HG02840 (cell line): ENCODE measurements around the gene EDA.

ENCODE experiments used
- ATAC-seq: cut with Tn5 transposase; IDR thresholded peaks from one replicate; pipeline ENCODE4 v1.9.1; 2021; ENCODE audit warnings: mild to moderate bottlenecking, moderate library complexity, moderate number of reproducible peaks; ENCODE audit not compliant: unreplicated experiment, low FRiP score

Gene EDA

GRCh38 chrX:69615779-69616456 is at the start of gene EDA:
EDA (plus strand) TSS chrX:69616113.
- ATAC-seq: no peak

DNA sequence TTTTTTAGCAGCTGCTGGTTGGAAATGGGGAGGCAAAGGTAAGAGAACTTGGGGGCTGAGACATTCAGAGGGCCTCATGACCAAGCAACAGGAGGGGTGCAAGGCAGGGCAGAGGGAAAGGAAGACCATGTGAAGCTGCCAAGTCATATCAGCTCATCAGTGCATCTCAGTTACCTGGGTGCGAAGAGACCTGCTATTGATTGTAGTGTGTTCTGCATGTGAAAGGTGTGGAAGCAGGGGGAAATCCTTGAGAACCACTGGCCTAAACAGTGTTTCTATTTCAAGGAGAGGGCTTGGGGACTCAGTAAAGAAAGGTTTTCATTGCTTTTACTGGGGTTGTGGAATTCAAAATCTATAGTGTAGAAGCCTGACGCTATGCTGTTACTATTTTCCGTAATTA is 47.1 kb upstream of the EDA start:
- ATAC-seq: no peak

GRCh38 chrX:69597399-69597798 is 18.5 kb upstream of the EDA start:
- ATAC-seq: no peak

- ATAC-seq: no peak
These were observed 15.7 kb upstream of the EDA start for GRCh38 chrX:69600182-69600581.

- no peak for ATAC-seq
These were observed 12.2 kb upstream of the EDA start for GRCh38 chrX:69603566-69604194.

- no peak for ATAC-seq
These were observed 10.4 kb upstream of the EDA start for GRCh38 chrX:69605521-69605920.

DNA sequence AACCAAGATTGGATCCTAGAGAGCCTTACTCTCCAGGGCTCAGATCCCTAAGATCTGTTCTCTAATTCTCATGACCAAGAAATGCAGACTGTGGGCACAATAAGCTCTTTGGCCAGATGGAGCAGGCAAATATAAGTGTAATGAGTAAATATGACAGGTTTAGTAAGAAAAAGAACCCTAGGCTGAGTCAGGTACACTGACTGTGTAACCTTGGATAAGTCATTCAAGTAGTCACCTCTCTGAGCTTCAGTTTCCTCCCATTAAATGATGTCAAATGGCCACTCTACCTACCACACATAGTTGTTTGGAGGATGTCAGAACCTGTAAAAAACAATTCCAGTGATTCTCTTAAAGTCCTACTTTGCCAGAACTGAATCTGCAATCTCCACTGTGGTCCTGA is 8.3 kb upstream of the EDA start:
- ATAC-seq: no peak

- ATAC-seq: no peak
These were observed 2.0 kb upstream of the EDA start for GRCh38 chrX:69613946-69614345.

- ATAC-seq: no peak
These were observed 1.0 kb upstream of the EDA start for GRCh38 chrX:69614886-69615285.

GRCh38 chrX:69615342-69615741 is 571 bp upstream of the EDA start:
- ATAC-seq: no peak

- no peak for ATAC-seq
These were observed 717 bp downstream of the EDA start for GRCh38 chrX:69616457-69617203.

DNA sequence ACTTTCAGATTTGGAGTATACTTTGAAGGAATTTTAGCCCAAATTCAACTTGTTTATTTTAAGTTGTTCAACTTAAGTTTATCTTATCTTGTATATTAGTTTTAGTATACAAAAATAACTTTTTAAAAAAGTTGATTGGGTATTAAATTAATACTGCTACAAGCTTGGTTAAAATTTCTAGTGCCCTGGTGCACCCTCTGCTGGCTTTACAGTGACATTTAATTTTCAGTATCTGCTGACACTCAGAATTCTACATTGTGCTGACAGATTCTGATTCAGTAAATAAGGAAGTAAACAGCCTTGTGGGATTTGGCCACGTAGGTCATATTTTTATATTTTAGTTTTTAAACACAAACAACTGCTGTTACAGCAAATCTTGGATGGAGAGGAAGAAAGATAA is 2.9 kb downstream of the EDA start:
- no peak for ATAC-seq

DNA sequence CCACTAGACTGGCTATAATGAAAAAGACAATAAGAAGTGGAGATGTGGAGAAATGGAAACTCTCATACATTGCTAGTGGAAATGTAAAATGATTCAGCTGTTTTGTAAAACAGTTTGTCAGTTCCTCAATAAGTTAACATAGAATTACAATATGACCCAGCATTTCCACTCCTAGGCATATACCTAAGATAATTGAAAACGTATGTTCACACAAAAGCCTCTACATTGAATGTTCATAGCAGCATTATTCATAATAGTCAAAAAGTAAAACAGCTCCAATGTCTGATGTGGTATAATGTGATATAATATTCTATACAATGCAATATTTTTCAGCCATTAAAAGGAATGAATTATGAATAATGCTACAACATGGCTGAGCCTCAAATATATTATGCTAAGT is 10.2 kb downstream of the EDA start:
- no peak for ATAC-seq

- ATAC-seq: no peak
These were observed 11.8 kb downstream of the EDA start for GRCh38 chrX:69627744-69628143.

- no peak for ATAC-seq
These were observed 14.2 kb downstream of the EDA start for GRCh38 chrX:69630147-69630546.

- no peak for ATAC-seq
These were observed 48.8 kb downstream of the EDA start for GRCh38 chrX:69664693-69665092.

DNA sequence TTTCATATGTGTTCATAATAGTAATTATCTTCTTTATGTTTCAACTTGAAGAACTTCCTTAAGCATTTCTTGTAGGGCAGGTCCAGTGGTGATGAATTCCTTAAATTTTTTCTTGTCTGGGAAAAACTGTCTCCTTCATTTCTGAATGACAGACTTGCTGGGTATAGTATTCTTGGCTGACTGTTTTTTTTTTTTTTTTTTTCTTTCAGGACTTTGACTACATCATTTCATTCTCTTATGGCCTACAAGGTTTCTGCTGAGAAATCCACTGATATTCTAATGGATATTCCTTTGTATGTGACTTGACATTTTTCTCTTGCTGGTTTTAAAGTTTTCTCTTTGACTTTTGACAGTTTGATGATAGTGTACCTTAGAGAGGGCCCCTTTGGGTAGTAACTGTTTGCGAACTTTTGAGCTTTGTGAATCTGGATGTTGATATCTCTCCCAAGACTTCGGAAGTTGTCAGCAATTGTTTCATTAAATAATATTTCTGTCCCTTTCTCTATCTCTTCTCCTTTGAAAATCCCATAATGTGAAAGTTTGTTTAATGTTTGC is 54.2 kb downstream of the EDA start:
- no peak for ATAC-seq

DNA sequence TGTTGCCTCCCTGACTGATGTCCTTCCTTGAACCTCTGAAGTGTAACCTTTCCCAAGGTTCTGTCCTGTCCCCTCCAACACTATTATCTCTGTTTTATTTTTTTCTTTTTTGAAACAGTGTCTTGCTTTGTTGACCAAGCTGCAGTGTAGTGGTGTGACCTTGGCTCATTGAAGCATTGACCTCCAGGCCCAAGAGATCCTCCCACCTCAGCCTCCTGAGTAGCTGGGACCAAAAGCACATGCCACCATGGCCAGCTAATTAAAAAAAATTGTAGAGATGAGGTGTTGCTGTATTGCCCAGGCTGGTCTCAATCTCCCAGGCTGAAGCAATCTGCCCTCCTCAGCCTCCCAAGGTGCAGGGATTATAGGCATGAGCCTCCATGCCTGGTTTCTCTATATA is 59.0 kb downstream of the EDA start:
- no peak for ATAC-seq

DNA sequence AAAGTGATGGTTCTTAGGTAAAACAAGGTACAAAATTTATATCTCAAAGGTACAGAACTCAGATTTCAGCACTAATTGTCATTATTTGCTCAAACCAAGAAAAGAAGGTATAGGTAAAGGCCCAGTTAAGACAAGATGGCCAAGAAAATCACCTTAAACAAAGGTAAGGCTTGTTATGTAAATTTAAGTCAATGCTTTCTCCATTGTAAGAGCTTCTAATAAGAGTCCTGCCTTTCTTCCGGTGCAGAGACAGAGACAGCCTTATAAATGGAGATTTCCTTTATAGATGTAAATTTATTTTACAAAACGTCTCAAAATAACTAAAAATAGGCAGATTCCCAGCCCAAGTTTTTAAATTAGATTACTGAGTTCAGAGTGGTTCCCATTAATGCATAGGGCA is 89.9 kb downstream of the EDA start:
- no peak for ATAC-seq

DNA sequence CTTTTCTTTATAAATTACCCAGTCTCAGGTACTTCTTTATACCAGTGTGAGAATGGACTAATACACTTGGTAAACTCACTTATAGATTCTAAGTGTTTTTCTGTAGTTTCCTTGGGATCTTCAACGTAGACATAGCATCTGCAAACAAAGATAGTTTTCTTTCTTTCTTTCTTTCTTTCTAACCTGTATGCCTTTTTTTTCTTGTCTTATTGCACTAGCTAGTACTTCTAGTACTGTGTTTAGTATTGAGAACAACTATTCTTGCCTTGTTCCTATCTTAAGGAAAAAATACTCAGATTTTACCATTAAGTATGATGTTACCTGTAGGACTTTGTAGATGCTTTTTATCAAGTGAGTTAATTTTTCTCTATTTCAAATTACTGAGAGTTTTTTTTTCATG is 102.2 kb downstream of the EDA start:
- ATAC-seq: no peak

GRCh38 chrX:69724307-69724706 is 108.4 kb downstream of the EDA start:
- ATAC-seq: no peak
